Measurements from ENCODE around the gene TGFBR3L. TPM values are rescaled to one million over a fixed set of nuclear protein-coding genes. Genes with fewer than 3 reads are reported as not detected.

TGFBR3L gene
- total and polyA plus RNA-seq, 4 donors, result 0.25 to 0.77 TPM; not detected in 2

DNA sequence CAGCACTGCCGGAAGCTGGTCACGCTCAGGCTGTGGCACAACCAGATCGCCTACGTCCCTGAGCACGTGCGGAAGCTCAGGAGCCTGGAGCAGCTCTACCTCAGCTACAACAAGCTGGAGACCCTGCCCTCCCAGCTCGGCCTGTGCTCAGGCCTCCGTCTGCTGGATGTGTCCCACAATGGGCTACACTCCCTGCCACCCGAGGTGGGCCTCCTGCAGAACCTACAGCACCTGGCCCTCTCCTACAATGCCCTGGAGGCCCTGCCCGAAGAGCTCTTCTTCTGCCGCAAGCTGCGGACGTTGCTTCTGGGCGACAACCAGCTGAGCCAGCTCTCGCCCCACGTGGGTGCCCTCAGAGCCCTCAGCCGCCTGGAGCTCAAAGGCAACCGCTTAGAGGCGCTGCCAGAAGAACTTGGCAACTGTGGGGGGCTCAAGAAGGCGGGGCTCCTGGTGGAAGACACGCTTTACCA lies 14.2 kb upstream of the TGFBR3L start:
- 82 to 89% methylated on average over 21 of the region's 21 CpGs for WGBS, 2 donors
- DNase-seq (no peak), ATAC-seq (ENCODE audit: insufficient read depth, low FRiP score) (no peak)
- Histone ChIP-seq H3K36me3 (ENCODE audit: control insufficient read depth in 4 of 4, insufficient read depth in 4 of 4, low read length in 4 of 4) (no peaks in the 10 kb centered on the region), H3K27me3 (ENCODE audit: control insufficient read depth in 3 of 3, insufficient read depth in 3 of 3, low read length in 2 of 3) (no peaks in the 10 kb centered on the region), H3K9me3 (ENCODE audit: control insufficient read depth in 4 of 4, insufficient read depth in 3 of 4, low read length in 3 of 4) (no peaks in the 10 kb centered on the region), H3K9ac (ENCODE audit: insufficient read depth in 1 of 2, low read length in 2 of 2) (no peak overlapping the region), H3K4me3 (no peak overlapping the region), H3K4me1 (ENCODE audit: control insufficient read depth in 5 of 5, insufficient read depth in 5 of 5, low read length in 5 of 5) (peaks cover 0 to 21% (median 6%) of the 10 kb centered on the region in 5 donors), H3K27ac (ENCODE audit: low read depth in 1 of 2, low read length in 1 of 2) (no peak overlapping the region)
- TF ChIP-seq, protein P1, sequence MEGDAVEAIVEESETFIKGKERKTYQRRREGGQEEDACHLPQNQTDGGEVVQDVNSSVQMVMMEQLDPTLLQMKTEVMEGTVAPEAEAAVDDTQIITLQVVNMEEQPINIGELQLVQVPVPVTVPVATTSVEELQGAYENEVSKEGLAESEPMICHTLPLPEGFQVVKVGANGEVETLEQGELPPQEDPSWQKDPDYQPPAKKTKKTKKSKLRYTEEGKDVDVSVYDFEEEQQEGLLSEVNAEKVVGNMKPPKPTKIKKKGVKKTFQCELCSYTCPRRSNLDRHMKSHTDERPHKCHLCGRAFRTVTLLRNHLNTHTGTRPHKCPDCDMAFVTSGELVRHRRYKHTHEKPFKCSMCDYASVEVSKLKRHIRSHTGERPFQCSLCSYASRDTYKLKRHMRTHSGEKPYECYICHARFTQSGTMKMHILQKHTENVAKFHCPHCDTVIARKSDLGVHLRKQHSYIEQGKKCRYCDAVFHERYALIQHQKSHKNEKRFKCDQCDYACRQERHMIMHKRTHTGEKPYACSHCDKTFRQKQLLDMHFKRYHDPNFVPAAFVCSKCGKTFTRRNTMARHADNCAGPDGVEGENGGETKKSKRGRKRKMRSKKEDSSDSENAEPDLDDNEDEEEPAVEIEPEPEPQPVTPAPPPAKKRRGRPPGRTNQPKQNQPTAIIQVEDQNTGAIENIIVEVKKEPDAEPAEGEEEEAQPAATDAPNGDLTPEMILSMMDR (IDR thresholded peaks at IDR 0.05; ENCODE audit: control extremely low read depth, extremely low read depth), result no peak

DNA sequence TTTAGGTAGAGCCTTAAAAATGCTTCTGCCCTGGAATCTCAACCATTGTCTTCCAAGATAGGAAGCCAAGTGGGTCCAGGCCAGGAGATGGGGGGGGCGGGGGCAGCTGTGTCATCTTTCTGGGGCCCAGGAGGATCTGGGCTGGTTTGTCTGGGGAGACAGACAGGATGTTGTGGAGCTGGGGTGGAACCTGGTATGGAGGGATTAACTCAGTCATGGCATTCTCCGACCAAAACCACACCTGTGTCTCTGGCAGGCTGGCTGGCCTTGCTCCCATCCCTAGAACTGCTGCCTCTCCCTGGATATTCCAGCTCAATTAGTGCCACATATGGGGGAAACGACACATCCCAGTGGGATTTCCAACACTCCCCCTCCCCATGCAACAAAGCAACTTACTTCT lies 13.7 kb upstream of the TGFBR3L start:
- Histone ChIP-seq H3K9me3 (ENCODE audit: control insufficient read depth in 4 of 4, insufficient read depth in 3 of 4, low read length in 3 of 4) (no peaks in the 10 kb centered on the region), H3K27me3 (ENCODE audit: control insufficient read depth in 3 of 3, insufficient read depth in 3 of 3, low read length in 2 of 3) (no peaks in the 10 kb centered on the region), H3K36me3 (ENCODE audit: control insufficient read depth in 4 of 4, insufficient read depth in 4 of 4, low read length in 4 of 4) (peaks cover 0 to 3% (median 0%) of the 10 kb centered on the region in 4 donors), H3K9ac (ENCODE audit: insufficient read depth in 1 of 2, low read length in 2 of 2) (no peak overlapping the region), H3K27ac (ENCODE audit: low read depth in 1 of 2, low read length in 1 of 2) (no peak overlapping the region), H3K4me3 (no peak overlapping the region), H3K4me1 (ENCODE audit: control insufficient read depth in 5 of 5, insufficient read depth in 5 of 5, low read length in 5 of 5) (peaks cover 0 to 21% (median 6%) of the 10 kb centered on the region in 5 donors)
- TF ChIP-seq, protein P1 (IDR thresholded peaks at IDR 0.05; ENCODE audit: control extremely low read depth, extremely low read depth), result no peak
- 86 to 87% methylated on average over 3 of the region's 3 CpGs for WGBS, 2 donors
- ATAC-seq (ENCODE audit: insufficient read depth, low FRiP score) (no peak), DNase-seq (no peak)

GRCh38 chr19:7901337-7901736 lies 13.3 kb upstream of the TGFBR3L start:
- Histone ChIP-seq H3K27me3 (ENCODE audit: control insufficient read depth in 3 of 3, insufficient read depth in 3 of 3, low read length in 2 of 3) (no peaks in the 10 kb centered on the region), H3K9ac (ENCODE audit: insufficient read depth in 1 of 2, low read length in 2 of 2) (no peak overlapping the region), H3K4me3 (no peak overlapping the region), H3K9me3 (ENCODE audit: control insufficient read depth in 4 of 4, insufficient read depth in 3 of 4, low read length in 3 of 4) (no peaks in the 10 kb centered on the region), H3K36me3 (ENCODE audit: control insufficient read depth in 4 of 4, insufficient read depth in 4 of 4, low read length in 4 of 4) (peaks cover 0 to 6% (median 0%) of the 10 kb centered on the region in 4 donors), H3K27ac (ENCODE audit: low read depth in 1 of 2, low read length in 1 of 2) (no peak overlapping the region), H3K4me1 (ENCODE audit: control insufficient read depth in 5 of 5, insufficient read depth in 5 of 5, low read length in 5 of 5) (peaks cover 0 to 21% (median 6%) of the 10 kb centered on the region in 5 donors)
- 93 to 97% methylated on average over 7 of the region's 7 CpGs for WGBS, 2 donors
- TF ChIP-seq, protein P1 (IDR thresholded peaks at IDR 0.05; ENCODE audit: control extremely low read depth, extremely low read depth), result no peak
- DNase-seq (no peak), ATAC-seq (ENCODE audit: insufficient read depth, low FRiP score) (no peak)

DNA sequence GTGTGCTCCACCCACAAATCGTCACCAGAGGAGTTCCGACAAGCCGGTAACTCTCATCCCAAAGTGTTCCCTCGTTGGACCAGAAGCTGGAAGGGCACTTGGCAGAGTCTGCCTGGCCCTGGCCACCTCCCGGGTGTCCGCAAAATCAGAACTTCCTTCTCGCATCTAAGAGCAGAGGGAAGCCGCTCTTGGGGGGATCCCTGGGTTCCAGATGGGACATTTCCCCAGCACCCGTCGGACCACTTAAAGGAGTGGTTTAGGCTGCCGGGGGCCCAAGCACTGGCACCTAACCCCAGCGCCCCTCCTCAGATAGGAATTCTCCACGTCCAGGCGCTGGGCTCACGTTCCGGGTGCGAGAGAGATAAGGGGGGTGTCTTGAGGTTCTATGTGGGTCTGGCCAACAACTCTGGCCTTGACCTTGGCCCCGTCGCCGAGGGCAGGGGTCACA lies 11.8 kb upstream of the TGFBR3L start:
- Histone ChIP-seq H3K9ac (ENCODE audit: insufficient read depth in 1 of 2, low read length in 2 of 2) (peak overlapping the region; percentile 41 to 72), H3K4me3 (peak overlapping the region; percentile 12), H3K36me3 (ENCODE audit: control insufficient read depth in 4 of 4, insufficient read depth in 4 of 4, low read length in 4 of 4) (peaks cover 0 to 11% (median 2%) of the 10 kb centered on the region in 4 donors), H3K27ac (ENCODE audit: low read depth in 1 of 2, low read length in 1 of 2) (peak overlapping the region; percentile 65 to 76), H3K4me1 (ENCODE audit: control insufficient read depth in 5 of 5, insufficient read depth in 5 of 5, low read length in 5 of 5) (peaks cover 0 to 22% (median 6%) of the 10 kb centered on the region in 5 donors), H3K9me3 (ENCODE audit: control insufficient read depth in 4 of 4, insufficient read depth in 3 of 4, low read length in 3 of 4) (no peaks in the 10 kb centered on the region), H3K27me3 (ENCODE audit: control insufficient read depth in 3 of 3, insufficient read depth in 3 of 3, low read length in 2 of 3) (no peaks in the 10 kb centered on the region)
- peak in 1 of 3 donors; percentile 27 for DNase-seq
- TF ChIP-seq, protein P1 (IDR thresholded peaks at IDR 0.05; ENCODE audit: control extremely low read depth, extremely low read depth), result no peak
- ATAC-seq (ENCODE audit: insufficient read depth, low FRiP score), result no peak
- 11 to 19% methylated on average over 20 of the region's 20 CpGs for WGBS, 2 donors

All from lung (tissue), 12 donors.